Fibroblast of the aortic adventitia (primary cell): ENCODE results near the gene CCDC82. TPM values are rescaled to one million over a fixed set of nuclear protein-coding genes. Genes with fewer than 3 reads are reported as not detected.

ENCODE experiments used
- DNase-seq: peaks from one replicate; pipeline ENCODE4 v3.0.0-alpha.2; 2010; ENCODE audit warnings: low read depth
- H3K4me3 ChIP-seq: 2 replicates; pipeline ENCODE4 v1.5.1; 2011; ENCODE audit warnings: low read depth, mild to moderate bottlenecking, control low read depth, low read length, moderate library complexity
- total RNA-seq: library from RNA; depleted of rRNA; stranded (reverse); fragments of >200 nt; gene quantifications from 2 replicates; pipeline ENCODE4 v1.2.3, GENCODE V29; 2012; ENCODE audit warnings: low replicate concordance
- TF ChIP-seq, protein P1 (sequence below): IDR thresholded peaks from 2 replicates; pipeline ENCODE4 v1.5.1; 2011; ENCODE audit warnings: mild to moderate bottlenecking, low read length, control low read depth, inconsistent platforms; ENCODE audit not compliant: insufficient read depth

CCDC82 gene
- total RNA-seq, 1 donor = 31.2 TPM

DNA sequence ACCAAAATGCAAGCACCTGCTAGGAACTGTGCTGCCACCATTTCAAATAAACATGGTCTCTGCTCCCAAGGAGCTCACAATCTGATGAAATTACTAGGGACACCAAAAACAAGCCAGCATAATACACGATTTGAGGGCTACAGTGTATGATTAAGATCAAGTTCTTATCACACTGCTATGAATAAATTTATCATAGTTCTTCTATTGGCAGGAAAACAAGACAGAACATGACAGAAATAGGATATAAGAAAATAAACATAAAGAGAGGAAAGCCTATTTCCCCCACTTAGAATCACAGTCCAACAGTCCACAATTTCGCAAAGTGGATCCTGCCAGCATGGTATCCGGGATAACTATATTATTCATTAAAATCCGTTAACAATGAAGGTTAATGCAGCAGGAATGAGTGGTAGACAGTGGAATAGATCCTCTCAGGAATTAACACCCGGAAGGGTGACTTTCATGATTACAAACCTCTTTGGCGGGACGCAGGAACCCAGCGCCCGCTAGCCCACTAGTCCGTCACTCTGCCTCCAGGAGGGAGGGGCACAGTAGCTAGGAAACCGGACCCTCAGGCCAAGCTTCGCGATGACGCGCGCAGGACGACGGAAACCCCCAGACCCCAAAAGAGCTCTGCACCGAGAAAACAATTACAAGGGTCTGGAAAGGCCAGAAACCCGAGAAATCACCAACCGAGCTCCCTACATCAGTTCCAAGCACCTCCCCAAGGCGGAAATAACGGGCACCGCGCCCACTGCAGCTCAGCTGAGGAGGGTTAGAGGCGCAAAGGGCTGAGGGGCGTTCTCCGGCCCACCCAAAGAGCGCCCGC lies 607 bp downstream of the CCDC82 start:
- no peak for DNase-seq
- TF ChIP-seq, protein P1, sequence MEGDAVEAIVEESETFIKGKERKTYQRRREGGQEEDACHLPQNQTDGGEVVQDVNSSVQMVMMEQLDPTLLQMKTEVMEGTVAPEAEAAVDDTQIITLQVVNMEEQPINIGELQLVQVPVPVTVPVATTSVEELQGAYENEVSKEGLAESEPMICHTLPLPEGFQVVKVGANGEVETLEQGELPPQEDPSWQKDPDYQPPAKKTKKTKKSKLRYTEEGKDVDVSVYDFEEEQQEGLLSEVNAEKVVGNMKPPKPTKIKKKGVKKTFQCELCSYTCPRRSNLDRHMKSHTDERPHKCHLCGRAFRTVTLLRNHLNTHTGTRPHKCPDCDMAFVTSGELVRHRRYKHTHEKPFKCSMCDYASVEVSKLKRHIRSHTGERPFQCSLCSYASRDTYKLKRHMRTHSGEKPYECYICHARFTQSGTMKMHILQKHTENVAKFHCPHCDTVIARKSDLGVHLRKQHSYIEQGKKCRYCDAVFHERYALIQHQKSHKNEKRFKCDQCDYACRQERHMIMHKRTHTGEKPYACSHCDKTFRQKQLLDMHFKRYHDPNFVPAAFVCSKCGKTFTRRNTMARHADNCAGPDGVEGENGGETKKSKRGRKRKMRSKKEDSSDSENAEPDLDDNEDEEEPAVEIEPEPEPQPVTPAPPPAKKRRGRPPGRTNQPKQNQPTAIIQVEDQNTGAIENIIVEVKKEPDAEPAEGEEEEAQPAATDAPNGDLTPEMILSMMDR = no peak
- H3K4me3 ChIP-seq = peak overlapping the region; percentile 85

- TF ChIP-seq, protein P1 = no peak
- no peak overlapping the region for H3K4me3 ChIP-seq
- no peak for DNase-seq
Measured at GRCh38 chr11:96385187-96385586, 4.5 kb downstream of the CCDC82 start.

DNA sequence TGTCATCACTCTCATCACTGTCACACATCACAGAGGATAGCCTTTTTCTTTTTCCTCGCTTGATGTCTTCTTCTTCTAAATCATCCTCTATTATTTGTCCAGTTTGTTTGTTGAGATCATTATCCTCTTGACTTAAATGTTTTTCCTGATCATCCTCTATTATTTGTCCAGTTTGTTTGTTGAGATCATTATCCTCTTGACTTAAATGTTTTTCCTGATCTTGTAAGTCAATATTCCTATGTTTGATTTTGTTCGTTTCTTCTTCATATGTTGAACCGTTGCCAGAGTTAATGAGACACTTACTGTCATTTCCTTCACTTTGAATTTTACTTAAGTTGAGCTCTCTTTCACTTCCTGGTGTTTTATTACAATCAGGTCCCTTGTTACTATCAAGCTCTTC lies 5.6 kb downstream of the CCDC82 start:
- no peak overlapping the region for H3K4me3 ChIP-seq
- TF ChIP-seq, protein P1 = no peak
- no peak for DNase-seq

- H3K4me3 ChIP-seq = no peak overlapping the region
- DNase-seq = no peak
- TF ChIP-seq, protein P1 = no peak
Measured at GRCh38 chr11:96376796-96377195, 12.9 kb downstream of the CCDC82 start.

DNA sequence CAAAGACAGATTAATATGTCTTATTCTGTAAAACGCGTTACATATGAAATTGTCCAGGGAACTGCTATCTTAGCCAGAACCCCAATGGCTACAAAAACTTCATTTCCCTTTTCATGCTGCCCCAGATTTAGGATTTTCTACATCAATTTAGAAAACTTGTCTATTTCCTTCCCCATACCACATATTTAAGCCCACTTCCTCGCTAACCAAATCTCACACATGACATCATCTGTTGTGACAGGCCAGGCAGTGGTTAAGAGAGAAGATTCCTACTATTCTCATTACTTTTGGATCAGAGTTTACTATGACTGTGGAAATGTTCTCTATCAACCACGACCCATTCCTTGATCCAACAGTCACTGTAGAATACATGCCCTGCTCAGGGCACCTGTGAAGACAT lies 15.9 kb downstream of the CCDC82 start:
- DNase-seq = no peak
- H3K4me3 ChIP-seq = no peak overlapping the region
- TF ChIP-seq, protein P1 = no peak

- H3K4me3 ChIP-seq = no peak overlapping the region
- TF ChIP-seq, protein P1 = no peak
- no peak for DNase-seq
Measured at GRCh38 chr11:96367342-96367741, 22.4 kb downstream of the CCDC82 start.
